ENCODE measurements around the gene LRIG1. TPM values are rescaled to one million over a fixed set of nuclear protein-coding genes. Genes with fewer than 3 reads are reported as not detected.
A peak's percentile ranks its signal among the peaks of the same experiment; 100 is the strongest.

The LRIG1 gene
- total and polyA plus RNA-seq, 9 of the 15 experiments (the other 6 are each of a cell fraction or from before 2014, with no cell fraction given), result 0.05 to 0.38 (median 0.13) TPM; not detected in 3

- peak; percentile 91 for TF ChIP-seq VEZF1 (CRISPR knock-in tag; IDR thresholded peaks at IDR 0.05)
- peak; percentile 40 for TF ChIP-seq ASH1L (IDR thresholded peaks at IDR 0.05; ENCODE audit: borderline replicate concordance, low read depth, partially characterized antibody)
- no peak for TF ChIP-seq HNRNPUL1 (IDR thresholded peaks at IDR 0.05; ENCODE audit: low read length)
- peak; percentile 53 for TF ChIP-seq NFYB (IDR thresholded peaks at IDR 0.05; ENCODE audit: extremely low read depth, insufficient read length)
- TF ChIP-seq CTCF (IDR thresholded peaks at IDR 0.05 in 2 of 3, conservative IDR thresholded peaks at IDR 0.05 in 1 of 3; ENCODE audit: insufficient read depth in 2 of 3, low read depth in 1 of 3, low read length in 3 of 3), result peak in 1 of 3 experiments; percentile 40; a peak in 2 of 6 replicates
- TF ChIP-seq RBM25 (IDR thresholded peaks at IDR 0.05; ENCODE audit: low read depth, low read length, severe bottlenecking), result peak; percentile 70
- TF ChIP-seq SP2 (IDR thresholded peaks at IDR 0.05; ENCODE audit: extremely low read depth, low read depth, low read length, poor library complexity, severe bottlenecking), result peak; percentile 41
- no peak for TF ChIP-seq DNMT1 (IDR thresholded peaks at IDR 0.05)
- no peak for TF ChIP-seq MCM2 (IDR thresholded peaks at IDR 0.05; ENCODE audit: low read depth)
- peak; percentile 96 for TF ChIP-seq ZFP91 (CRISPR knock-in tag; IDR thresholded peaks at IDR 0.05)
- TF ChIP-seq ZNF75A (CRISPR knock-in tag; IDR thresholded peaks at IDR 0.05), result peak; percentile 82
- peak; percentile 92 for TF ChIP-seq CTCFL (IDR thresholded peaks at IDR 0.05; ENCODE audit: borderline replicate concordance, insufficient read depth, low read depth, low read length, poor library complexity, severe bottlenecking)
- TF ChIP-seq CREM (IDR thresholded peaks at IDR 0.05; ENCODE audit: low read depth), result 0 out of 2 replicates have a peak, but pooled peaks have one; percentile 42
- TF ChIP-seq, protein P1, sequence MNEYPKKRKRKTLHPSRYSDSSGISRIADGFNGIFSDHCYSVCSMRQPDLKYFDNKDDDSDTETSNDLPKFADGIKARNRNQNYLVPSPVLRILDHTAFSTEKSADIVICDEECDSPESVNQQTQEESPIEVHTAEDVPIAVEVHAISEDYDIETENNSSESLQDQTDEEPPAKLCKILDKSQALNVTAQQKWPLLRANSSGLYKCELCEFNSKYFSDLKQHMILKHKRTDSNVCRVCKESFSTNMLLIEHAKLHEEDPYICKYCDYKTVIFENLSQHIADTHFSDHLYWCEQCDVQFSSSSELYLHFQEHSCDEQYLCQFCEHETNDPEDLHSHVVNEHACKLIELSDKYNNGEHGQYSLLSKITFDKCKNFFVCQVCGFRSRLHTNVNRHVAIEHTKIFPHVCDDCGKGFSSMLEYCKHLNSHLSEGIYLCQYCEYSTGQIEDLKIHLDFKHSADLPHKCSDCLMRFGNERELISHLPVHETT (CRISPR knock-in tag; conservative IDR thresholded peaks at IDR 0.05 in 1 of 2, IDR thresholded peaks at IDR 0.05 in 1 of 2), result no peak
- no peak for TF ChIP-seq TGIF2 (CRISPR knock-in tag; IDR thresholded peaks at IDR 0.05)
- TF ChIP-seq TAF1 (IDR thresholded peaks at IDR 0.05; ENCODE audit: control insufficient read depth, extremely low read depth, insufficient read depth, low read length, severe bottlenecking), result no peak
These were observed at the start of gene LRIG1 (continued) for GRCh38 chr3:66500576-66501482.
